B cell (primary cell): Measurements from ENCODE around the gene KCNK4. TPM values are rescaled to one million over a fixed set of nuclear protein-coding genes. Genes with fewer than 3 reads are reported as not detected.
"Not testable (repeated sequence)": the region's sequence is repeated elsewhere in the genome, so short reads cannot be mapped to it uniquely, and the experiment has no call there.

Source experiments
- ATAC-seq: fragments of 200-7000 bp; cut with Tn5 transposase; one replicate; pipeline ENCODE4 v1.10.0; 2021; ENCODE audit warnings: low read depth, mild to moderate bottlenecking, moderate number of reproducible peaks, moderate library complexity
- CTCF ChIA-PET: fragments of 350-600 bp; sonication (Branson Sonifier 250); formaldehyde crosslinking; loops from one replicate; lab custom pipeline; 2021; ENCODE audit warnings: antibody characterized with exemption, inconsistent platforms; lab: Charles Lee
- POLR2A ChIA-PET: fragments of 350-600 bp; sonication (Branson Sonifier 250); formaldehyde crosslinking; loops from one replicate; lab custom pipeline; 2021; ENCODE audit warnings: antibody characterized with exemption; lab: Charles Lee
- DNase-seq: peaks from one replicate; pipeline ENCODE4 v3.0.0; 2013
- H2AFZ ChIP-seq: 2 replicates; pipeline ENCODE4 v1.6.1; 2012; ENCODE audit warnings: mild to moderate bottlenecking, low read depth, low read length; ENCODE audit not compliant: insufficient read depth, poor library complexity, severe bottlenecking
- H3K27ac ChIP-seq, 2 donors: 1 replicate in 1 of 2; 2 replicates in 1 of 2; pipeline ENCODE4 v1.5.1; 2012 to 2013; ENCODE audit warnings: low read length in 2 of 2, mild to moderate bottlenecking in 2 of 2, moderate library complexity in 1 of 2
- H3K27me3 ChIP-seq, 4 experiments: fragments of 200-600 bp in 1 of 4; sonication (generic) in 1 of 4; replicated peaks in 1 of 4; 1 replicate in 2 of 4; 2 replicates in 2 of 4; pipeline versions ENCODE4 v1.6.1 to v1.7.0; 2013 to 2016; ENCODE audit warnings: low read length in 3 of 4, mild to moderate bottlenecking in 2 of 4, mixed read lengths in 1 of 4, moderate library complexity in 1 of 4; ENCODE audit not compliant: insufficient read depth in 4 of 4, control insufficient read depth in 3 of 4; ENCODE audit errors: control extremely low read depth in 1 of 4
- H3K36me3 ChIP-seq, 2 experiments: replicated peaks in 1 of 2; 1 replicate in 1 of 2; 2 replicates in 1 of 2; pipeline versions ENCODE4 v1.6.1 to v1.7.1; 2013; ENCODE audit warnings: low read length in 1 of 2; ENCODE audit not compliant: insufficient read depth in 2 of 2, control insufficient read depth in 1 of 2; ENCODE audit errors: control extremely low read depth in 1 of 2, extremely low read depth in 1 of 2
- H3K4me1 ChIP-seq, 2 donors: fragments of 200-600 bp in 1 of 2; sonication (generic) in 1 of 2; 1 replicate in 1 of 2; 2 replicates in 1 of 2; pipeline versions ENCODE4 v1.5.1 to v1.6.1; 2013 to 2017; ENCODE audit warnings: low read length in 2 of 2; ENCODE audit not compliant: control insufficient read depth in 2 of 2, insufficient read depth in 2 of 2
- H3K4me2 ChIP-seq: replicated peaks from 2 replicates; pipeline ENCODE3; 2012; ENCODE audit warnings: mild to moderate bottlenecking, low read depth, low read length; ENCODE audit not compliant: poor library complexity, severe bottlenecking
- H3K4me3 ChIP-seq, 5 experiments: fragments of 200-600 bp in 1 of 5; sonication (generic) in 1 of 5; 1 replicate in 3 of 5; 2 replicates in 2 of 5; pipeline versions ENCODE4 v1.5.1 to v1.7.0; 2011 to 2016; ENCODE audit warnings: low read length in 4 of 5, mild to moderate bottlenecking in 4 of 5, low read depth in 2 of 5, control low read depth in 1 of 5, moderate library complexity in 1 of 5; ENCODE audit not compliant: insufficient read depth in 1 of 5; ENCODE audit errors: control extremely low read depth in 1 of 5, extremely low read depth in 1 of 5
- H3K79me2 ChIP-seq: fragments of 200-600 bp; sonication (generic); one replicate; pipeline ENCODE4 v1.6.0; 2016; ENCODE audit warnings: low read length; ENCODE audit not compliant: control insufficient read depth, insufficient read depth
- H3K9ac ChIP-seq: fragments of 200-600 bp; sonication (generic); 2 replicates; pipeline ENCODE4 v1.6.1; 2017; ENCODE audit warnings: mild to moderate bottlenecking, low read length, moderate library complexity
- H3K9me3 ChIP-seq, 3 donors: one replicate each; pipeline versions ENCODE4 v1.6.1 to v1.7.1; 2013; ENCODE audit warnings: low read length in 2 of 3; ENCODE audit not compliant: control insufficient read depth in 2 of 3, insufficient read depth in 1 of 3; ENCODE audit errors: control extremely low read depth in 1 of 3
- H4K20me1 ChIP-seq: 2 replicates; pipeline ENCODE4 v1.6.0; 2012; ENCODE audit warnings: mild to moderate bottlenecking, low read length; ENCODE audit not compliant: insufficient read depth, control insufficient read depth, poor library complexity, severe bottlenecking
- H3K27ac Mint-ChIP-seq: one replicate; pipeline ENCODE4 v1.8.0; 2021; ENCODE audit warnings: mixed read lengths
- H3K27me3 Mint-ChIP-seq: one replicate; pipeline ENCODE4 v1.8.0; 2021; ENCODE audit warnings: mixed read lengths
- H3K4me1 Mint-ChIP-seq: one replicate; pipeline ENCODE4 v1.8.0; 2021; ENCODE audit warnings: mixed read lengths
- H3K4me3 Mint-ChIP-seq: one replicate; pipeline ENCODE4 v1.8.0; 2021; ENCODE audit warnings: mixed read lengths
- H3K9me3 Mint-ChIP-seq: one replicate; pipeline ENCODE4 v1.8.0; 2022; ENCODE audit warnings: mixed read lengths; ENCODE audit not compliant: insufficient read depth
- EZH2 ChIP-seq: IDR thresholded peaks from 2 replicates; pipeline ENCODE4 v1.6.1; 2012; ENCODE audit warnings: borderline replicate concordance, low read depth, mild to moderate bottlenecking, moderate library complexity, low read length; ENCODE audit not compliant: insufficient read depth, poor library complexity, severe bottlenecking
- WGBS: methylation state at CpG from one replicate; pipeline ENCODE4 v1.1.5; 2013; ENCODE audit warnings: missing lambda C conversion rate; ENCODE audit not compliant: insufficient coverage; 5-methylcytosine and 5-hydroxymethylcytosine counted together
- intact Hi-C: fragments of 100-400 bp; cut with micrococcal nuclease; formaldehyde crosslinking; loops from one replicate; pipeline ENCODE4 v1.10.0; 2022
- polyA plus RNA-seq: library from polyadenylated mRNA; depleted of rRNA; stranded (reverse); fragments of >200 nt; gene quantifications from 2 replicates; pipeline ENCODE4 v1.2.3, GENCODE V29; 2012
- total RNA-seq, 2 donors: library from RNA; stranded (reverse); fragments of 120-200 nt in 1 of 2; gene quantifications; 1 replicate in 1 of 2; 2 replicates in 1 of 2; pipeline versions ENCODE4 v1.2.3 to v1.2.4, GENCODE V29; 2013 to 2022
- TF ChIP-seq, protein P1 (sequence below): fragments of 200-600 bp; IDR thresholded peaks from one replicate; pipeline ENCODE4 v1.8.0; 2022; ENCODE audit warnings: antibody characterized with exemption, mild to moderate bottlenecking

KCNK4 gene
- total and polyA plus RNA-seq, 2 donors (not counting 1 experiment from before 2014, with no cell fraction given), result 0.32 TPM; not detected in 1

DNA sequence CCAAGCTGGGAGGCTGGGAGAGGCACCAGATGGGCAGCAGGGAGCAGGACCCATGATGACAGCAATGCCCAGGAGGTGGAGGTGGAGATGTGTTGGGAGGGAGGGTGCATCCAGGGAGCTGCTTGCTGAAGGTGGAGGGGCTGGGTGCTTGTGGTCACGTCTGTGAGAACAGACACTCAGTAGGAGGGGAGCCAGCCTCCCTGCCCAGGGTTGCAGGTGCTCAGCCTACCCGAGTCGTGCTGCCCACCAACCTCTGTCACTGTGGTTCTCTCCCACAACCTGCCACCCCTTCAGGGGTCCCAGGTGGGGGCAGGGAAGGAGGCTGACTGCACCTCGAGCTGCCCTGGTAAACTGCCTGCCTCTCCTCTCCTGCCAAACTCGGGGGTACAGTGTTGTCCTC is 32.3 kb downstream of the KCNK4 start:
- peaks cover 16% of the 10 kb centered on the region for H3K4me1 Mint-ChIP-seq
- intact Hi-C loops, result no loop called here
- no peaks in the 10 kb centered on the region for H3K9me3 Mint-ChIP-seq
- Histone ChIP-seq H3K27ac (no peak overlapping the region), H3K27me3 (no peaks in the 10 kb centered on the region), H3K4me3 (no peak overlapping the region), H4K20me1 (no peaks in the 10 kb centered on the region), H3K79me2 (peaks cover 3% of the 10 kb centered on the region), H3K4me1 (peaks cover 8 to 11% of the 10 kb centered on the region in 2 donors), H3K36me3 (peaks cover 0 to 7% of the 10 kb centered on the region in 2 experiments), H3K9me3 (no peaks in the 10 kb centered on the region), H3K4me2 (no peak overlapping the region), H2AFZ (no peak overlapping the region), H3K9ac (no peak overlapping the region)
- no peak overlapping the region for H3K27ac Mint-ChIP-seq
- ChIA-PET CTCF (interaction anchor here (0.7 to 3.3 kb wide), 2 partner anchors 31 to 33 kb away, joined by 3 to 12 read pairs; no protein-coding TSS in a partner anchor), POLR2A (interaction anchor here (0.6 to 1.8 kb wide), 2 partner anchors 12 to 109 kb away, joined by 7 to 9 read pairs; no protein-coding TSS in a partner anchor)
- H3K27me3 Mint-ChIP-seq, result no peaks in the 10 kb centered on the region
- 10% methylated on average over 3 of the region's 5 CpGs for WGBS
- ATAC-seq (no peak), DNase-seq (no peak)
- no peak overlapping the region for H3K4me3 Mint-ChIP-seq
- no peak for TF ChIP-seq EZH2
- TF ChIP-seq, protein P1, sequence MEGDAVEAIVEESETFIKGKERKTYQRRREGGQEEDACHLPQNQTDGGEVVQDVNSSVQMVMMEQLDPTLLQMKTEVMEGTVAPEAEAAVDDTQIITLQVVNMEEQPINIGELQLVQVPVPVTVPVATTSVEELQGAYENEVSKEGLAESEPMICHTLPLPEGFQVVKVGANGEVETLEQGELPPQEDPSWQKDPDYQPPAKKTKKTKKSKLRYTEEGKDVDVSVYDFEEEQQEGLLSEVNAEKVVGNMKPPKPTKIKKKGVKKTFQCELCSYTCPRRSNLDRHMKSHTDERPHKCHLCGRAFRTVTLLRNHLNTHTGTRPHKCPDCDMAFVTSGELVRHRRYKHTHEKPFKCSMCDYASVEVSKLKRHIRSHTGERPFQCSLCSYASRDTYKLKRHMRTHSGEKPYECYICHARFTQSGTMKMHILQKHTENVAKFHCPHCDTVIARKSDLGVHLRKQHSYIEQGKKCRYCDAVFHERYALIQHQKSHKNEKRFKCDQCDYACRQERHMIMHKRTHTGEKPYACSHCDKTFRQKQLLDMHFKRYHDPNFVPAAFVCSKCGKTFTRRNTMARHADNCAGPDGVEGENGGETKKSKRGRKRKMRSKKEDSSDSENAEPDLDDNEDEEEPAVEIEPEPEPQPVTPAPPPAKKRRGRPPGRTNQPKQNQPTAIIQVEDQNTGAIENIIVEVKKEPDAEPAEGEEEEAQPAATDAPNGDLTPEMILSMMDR, result no peak

- H3K4me2 ChIP-seq, H3K27ac Mint-ChIP-seq, ATAC-seq, H2AFZ ChIP-seq, H3K27ac ChIP-seq, H3K27me3 Mint-ChIP-seq, H3K9me3 ChIP-seq, DNase-seq, H3K79me2 ChIP-seq, H3K4me3 Mint-ChIP-seq, H4K20me1 ChIP-seq, H3K9ac ChIP-seq, H3K9me3 Mint-ChIP-seq, H3K4me3 ChIP-seq, H3K4me1 ChIP-seq, intact Hi-C loops, H3K36me3 ChIP-seq, H3K27me3 ChIP-seq: not testable (repeated sequence)
- peaks cover 13% of the 10 kb centered on the region for H3K4me1 Mint-ChIP-seq
- ChIA-PET CTCF (interaction anchor here (0.7 to 3.3 kb wide), 2 partner anchors 31 to 33 kb away, joined by 3 to 12 read pairs; no protein-coding TSS in a partner anchor), POLR2A (interaction anchor here (1.8 kb wide), 1 partner anchor 11 kb away, joined by 7 read pairs; no protein-coding TSS in a partner anchor)
- 96% methylated on average over 4 of the region's 4 CpGs for WGBS
These were observed 32.9 kb downstream of the KCNK4 start for GRCh38 chr11:64323984-64324383.
